ENCODE measurements around the gene PHYH. TPM values are rescaled to one million over a fixed set of nuclear protein-coding genes. Genes with fewer than 3 reads are reported as not detected.

PHYH gene
- total and polyA plus RNA-seq, 7 donors, result 23.3 to 193 (median 43.2) TPM

GRCh38 chr10:13327534-13327933, 27.7 kb upstream of the PHYH start:
- H3K4me3 ChIP-seq, result no peak overlapping the region
- peaks cover 22 to 97% (median 33%) of the 10 kb centered on the region in 4 donors for H3K36me3 ChIP-seq
- peak overlapping the region in 2 of 4 donors; percentile 2 to 38 for H3K27ac ChIP-seq
- no peaks in the 10 kb centered on the region for H3K27me3 ChIP-seq
- WGBS, 2 donors, result 39 to 64% methylated on average over 3 of the region's 3 CpGs
- intact Hi-C loops (cut with DNase I), result no loop called here
- peaks cover 0 to 13% (median 4%) of the 10 kb centered on the region in 4 donors for H3K4me1 ChIP-seq
- no peak for DNase-seq
- no peaks in the 10 kb centered on the region for H3K9me3 ChIP-seq
- TF ChIP-seq EP300 (IDR thresholded peaks at IDR 0.05) (no peak), POLR2AphosphoS5 (IDR thresholded peaks at IDR 0.05) (no peak), POLR2A (IDR thresholded peaks at IDR 0.05) (no peak), CTCF (IDR thresholded peaks at IDR 0.05) (no peak)

GRCh38 chr10:13322615-13323148, 22.8 kb upstream of the PHYH start:
- peaks cover 0 to 9% (median 2%) of the 10 kb centered on the region in 4 donors for H3K4me1 ChIP-seq
- H3K27ac ChIP-seq, result no peak overlapping the region
- TF ChIP-seq CTCF (IDR thresholded peaks at IDR 0.05) (no peak), EP300 (IDR thresholded peaks at IDR 0.05) (no peak)
- intact Hi-C loops (cut with DNase I), result no loop called here
- 97% methylated on average over 24 of the region's 24 CpGs for WGBS, 2 donors
- no peak overlapping the region for H3K4me3 ChIP-seq
- DNase-seq, result no peak
- no peaks in the 10 kb centered on the region for H3K27me3 ChIP-seq
- H3K36me3 ChIP-seq, result peaks cover 21 to 89% (median 27%) of the 10 kb centered on the region in 4 donors
- no peaks in the 10 kb centered on the region for H3K9me3 ChIP-seq

DNA sequence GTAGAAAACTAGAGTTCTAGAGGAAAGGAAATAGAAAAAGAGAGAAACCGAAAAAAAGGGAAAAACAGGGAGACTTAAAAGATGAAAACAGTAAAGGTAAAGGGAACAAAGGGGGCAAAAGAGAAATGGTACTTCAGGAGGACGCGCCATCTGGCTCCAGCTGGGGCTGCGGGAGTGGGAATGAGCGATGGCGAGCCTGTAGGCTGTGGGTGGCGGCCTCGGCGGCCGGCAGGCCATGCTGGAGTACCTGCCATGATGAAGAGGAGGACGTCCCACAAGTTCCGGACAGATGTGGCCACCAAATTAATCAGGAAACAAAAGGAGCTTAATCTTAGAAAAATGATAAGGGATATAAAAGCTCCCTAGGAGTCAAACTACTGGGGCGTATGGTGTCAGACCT, 21.7 kb upstream of the PHYH start:
- intact Hi-C loops (cut with DNase I), result no loop called here
- no peak for TF ChIP-seq EP300 (IDR thresholded peaks at IDR 0.05)
- TF ChIP-seq POLR2A (IDR thresholded peaks at IDR 0.05), result no peak
- no peak for TF ChIP-seq CTCF (IDR thresholded peaks at IDR 0.05)
- TF ChIP-seq POLR2AphosphoS5 (IDR thresholded peaks at IDR 0.05), result no peak

DNA sequence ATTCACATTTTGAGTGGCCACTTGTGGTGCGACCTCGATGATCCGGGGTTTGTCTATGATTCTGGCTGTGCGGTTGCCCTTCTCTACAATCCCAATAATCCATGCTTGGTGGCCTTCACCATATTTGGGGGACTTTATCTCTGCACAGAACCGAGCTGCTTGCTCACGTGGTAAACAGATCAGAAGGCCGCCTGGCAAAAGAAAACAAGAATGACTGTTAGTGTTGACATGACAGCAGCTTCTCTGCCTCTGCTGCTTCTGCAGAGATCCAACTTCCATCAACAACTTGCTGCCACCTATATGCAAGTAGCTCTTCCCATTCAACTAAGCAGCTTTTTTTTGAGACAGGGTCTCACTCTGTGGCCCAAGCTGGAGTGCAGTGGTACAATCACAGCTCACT, 19.3 kb upstream of the PHYH start:
- TF ChIP-seq CTCF (IDR thresholded peaks at IDR 0.05), result no peak
- no peak for TF ChIP-seq POLR2A (IDR thresholded peaks at IDR 0.05)
- TF ChIP-seq EP300 (IDR thresholded peaks at IDR 0.05), result no peak
- no peak for TF ChIP-seq POLR2AphosphoS5 (IDR thresholded peaks at IDR 0.05)
- whole genome bisulfite sequencing, 2 donors, result 83 to 90% methylated on average over 7 of the region's 7 CpGs
- Histone ChIP-seq H3K4me1 (no peaks in the 10 kb centered on the region), H3K27ac (no peak overlapping the region), H3K36me3 (peaks cover 19 to 56% (median 21%) of the 10 kb centered on the region in 4 donors), H3K4me3 (no peak overlapping the region), H3K27me3 (no peaks in the 10 kb centered on the region), H3K9me3 (no peaks in the 10 kb centered on the region)
- DNase-seq, result no peak
- intact Hi-C loops (cut with DNase I), result no loop called here

More for the DNA sequence above, 21.7 kb upstream of the PHYH start:
- Histone ChIP-seq H3K4me1 (no peaks in the 10 kb centered on the region), H3K36me3 (peaks cover 21 to 78% (median 25%) of the 10 kb centered on the region in 4 donors), H3K9me3 (no peaks in the 10 kb centered on the region), H3K27ac (no peak overlapping the region), H3K4me3 (no peak overlapping the region), H3K27me3 (no peaks in the 10 kb centered on the region)
- no peak for DNase-seq
- WGBS, 2 donors, result 97% methylated on average over 13 of the region's 13 CpGs

GRCh38 chr10:13317474-13317873, 17.6 kb upstream of the PHYH start:
- no peak overlapping the region for H3K27ac ChIP-seq
- intact Hi-C loops (cut with DNase I), result no loop called here
- WGBS, 2 donors, result 80 to 81% methylated on average over 6 of the region's 6 CpGs
- no peaks in the 10 kb centered on the region for H3K27me3 ChIP-seq
- no peak overlapping the region for H3K4me3 ChIP-seq
- no peaks in the 10 kb centered on the region for H3K9me3 ChIP-seq
- no peak for TF ChIP-seq EP300 (IDR thresholded peaks at IDR 0.05)
- TF ChIP-seq POLR2A (IDR thresholded peaks at IDR 0.05), result no peak
- no peak for TF ChIP-seq CTCF (IDR thresholded peaks at IDR 0.05)
- TF ChIP-seq POLR2AphosphoS5 (IDR thresholded peaks at IDR 0.05), result no peak
- peaks cover 12 to 39% (median 14%) of the 10 kb centered on the region in 4 donors for H3K36me3 ChIP-seq
- no peak for DNase-seq
- H3K4me1 ChIP-seq, result no peaks in the 10 kb centered on the region

All from sigmoid colon (tissue), 7 donors.